GM23338 (cell line): ENCODE measurements around the gene SEMA4C. TPM values are rescaled to one million over a fixed set of nuclear protein-coding genes. Genes with fewer than 3 reads are reported as not detected.

Experiments
- ATAC-seq: fragments of 200-7000 bp; cut with Tn5 transposase; 3 replicates; pipeline ENCODE4 v1.9.1; 2020
- DNase-seq: peaks from one replicate; pipeline ENCODE4 v3.0.0-alpha.2; 2015; ENCODE audit warnings: low spot score
- H2AFZ ChIP-seq: fragments of 200-600 bp; sonication (generic); 2 replicates; pipeline ENCODE4 v1.8.0; 2016; ENCODE audit warnings: antibody characterized with exemption, mild to moderate bottlenecking, moderate library complexity
- H3F3A ChIP-seq: fragments of 200-600 bp; sonication (generic); replicated peaks from 2 replicates; pipeline ENCODE4 v1.8.0; 2017; ENCODE audit warnings: antibody characterized with exemption, mixed run types, low read depth
- H3K27ac ChIP-seq: fragments of 200-600 bp; sonication (generic); 2 replicates; pipeline ENCODE4 v1.6.1; 2016; ENCODE audit warnings: low read depth
- H3K27me3 ChIP-seq: fragments of 200-600 bp; sonication (generic); 2 replicates; pipeline ENCODE4 v1.8.0; 2016; ENCODE audit warnings: mild to moderate bottlenecking, mixed run types, moderate library complexity; ENCODE audit not compliant: insufficient read depth
- H3K36me3 ChIP-seq: fragments of 200-600 bp; sonication (generic); 2 replicates; pipeline ENCODE4 v1.8.0; 2016; ENCODE audit warnings: mild to moderate bottlenecking; ENCODE audit not compliant: insufficient read depth
- H3K4me1 ChIP-seq: fragments of 200-600 bp; sonication (generic); 2 replicates; pipeline ENCODE4 v1.8.0; 2016; ENCODE audit warnings: mild to moderate bottlenecking, moderate library complexity; ENCODE audit not compliant: insufficient read depth
- H3K4me2 ChIP-seq: fragments of 200-600 bp; sonication (generic); 2 replicates; pipeline ENCODE4 v1.7.1; 2017; ENCODE audit warnings: mixed run types
- H3K4me3 ChIP-seq: fragments of 200-600 bp; sonication (generic); 2 replicates; pipeline ENCODE4 v1.6.1; 2016; ENCODE audit warnings: mixed run types
- H3K79me2 ChIP-seq: fragments of 200-600 bp; sonication (generic); replicated peaks from 2 replicates; pipeline ENCODE4 v1.8.0; 2017; ENCODE audit warnings: mild to moderate bottlenecking; ENCODE audit not compliant: insufficient read depth
- H3K9me2 ChIP-seq: fragments of 200-600 bp; sonication (generic); 2 replicates; pipeline ENCODE4 v1.8.0; 2017; ENCODE audit not compliant: insufficient read depth
- H4K20me1 ChIP-seq: fragments of 200-600 bp; sonication (generic); replicated peaks from 2 replicates; pipeline ENCODE4 v1.8.0; 2017; ENCODE audit warnings: mild to moderate bottlenecking; ENCODE audit not compliant: insufficient read depth
- H3K27ac Mint-ChIP-seq: 2 replicates; pipeline ENCODE4 v1.8.0; 2020; ENCODE audit warnings: inconsistent platforms, mild to moderate bottlenecking, moderate library complexity, mixed read lengths
- H3K27me3 Mint-ChIP-seq: 3 replicates; pipeline ENCODE4 v1.8.0; 2022; ENCODE audit warnings: low read depth, mild to moderate bottlenecking, moderate library complexity, mixed read lengths, inconsistent platforms; ENCODE audit not compliant: insufficient read depth, poor library complexity
- H3K36me3 Mint-ChIP-seq: 3 replicates; pipeline ENCODE4 v1.8.0; 2021; ENCODE audit warnings: low read depth, mild to moderate bottlenecking, inconsistent platforms, moderate library complexity, mixed read lengths
- H3K4me1 Mint-ChIP-seq: 3 replicates; pipeline ENCODE4 v1.8.0; 2020; ENCODE audit warnings: mild to moderate bottlenecking, inconsistent platforms, mixed read lengths
- H3K4me3 Mint-ChIP-seq: 3 replicates; pipeline ENCODE4 v1.8.0; 2021; ENCODE audit warnings: moderate library complexity, mild to moderate bottlenecking, inconsistent platforms, mixed read lengths
- H3K9me3 Mint-ChIP-seq: 3 replicates; pipeline ENCODE4 v1.8.0; 2020; ENCODE audit warnings: moderate library complexity, mild to moderate bottlenecking, inconsistent platforms, mixed read lengths
- CREB1 ChIP-seq: fragments of 250-450 bp; sonication (Bioruptor Pico); IDR thresholded peaks from 2 replicates; pipeline ENCODE4 v1.5.0; 2020; ENCODE audit warnings: low read depth, mild to moderate bottlenecking, moderate library complexity
- ETS1 ChIP-seq: IDR thresholded peaks from 2 replicates; pipeline ENCODE4 v1.6.1; 2016; ENCODE audit warnings: antibody characterized with exemption
- EZH2 ChIP-seq: fragments of 200-600 bp; sonication (generic); IDR thresholded peaks from one replicate; pipeline ENCODE4 v1.8.0; 2017; ENCODE audit warnings: antibody characterized with exemption, mild to moderate bottlenecking, low read depth; ENCODE audit not compliant: unreplicated experiment
- EZH2phosphoT487 ChIP-seq: fragments of 200-600 bp; sonication (generic); IDR thresholded peaks from one replicate; pipeline ENCODE4 v1.8.1; 2018; ENCODE audit warnings: antibody characterized with exemption; ENCODE audit not compliant: unreplicated experiment
- JUNB ChIP-seq: IDR thresholded peaks from one replicate; pipeline ENCODE4 v1.6.1; 2016; ENCODE audit warnings: antibody characterized with exemption; ENCODE audit not compliant: unreplicated experiment
- NANOG ChIP-seq: IDR thresholded peaks from 2 replicates; pipeline ENCODE4 v1.6.1; 2016; ENCODE audit warnings: antibody characterized with exemption, borderline replicate concordance
- POLR2AphosphoS5 ChIP-seq: IDR thresholded peaks from 2 replicates; pipeline ENCODE4 v1.6.1; 2016; ENCODE audit warnings: antibody characterized with exemption, low read depth
- REST ChIP-seq: IDR thresholded peaks from one replicate; pipeline ENCODE4 v1.6.1; 2018; ENCODE audit warnings: antibody characterized with exemption; ENCODE audit not compliant: unreplicated experiment
- ZNF114 ChIP-seq: fragments of 250-450 bp; sonication (Bioruptor Pico); IDR thresholded peaks from 2 replicates; pipeline ENCODE4 v1.5.0; 2020; ENCODE audit warnings: mild to moderate bottlenecking, moderate library complexity
- ZNF331 ChIP-seq: fragments of 250-450 bp; sonication (Bioruptor Pico); IDR thresholded peaks from 2 replicates; pipeline ENCODE4 v1.5.0; 2020; ENCODE audit warnings: low read depth, mild to moderate bottlenecking, moderate library complexity
- polyA plus RNA-seq: library from polyadenylated mRNA; unstranded; fragments of >200 nt; fragmentation: Nextera tagmentation; extraction: Ambion mirVana; gene quantifications from 2 replicates; pipeline ENCODE4 v1.2.1, GENCODE V29; 2016
- total RNA-seq: library from RNA; depleted of rRNA; stranded (reverse); fragments of >200 nt; shearing (Covaris generic); gene quantifications from 2 replicates; pipeline ENCODE4 v1.2.3, GENCODE V29; 2014

Gene SEMA4C
- total and polyA plus RNA-seq, 2 experiments from 2014 or later, result 16.8 to 80.7 TPM

GRCh38 chr2:96878796-96879544, 9.1 kb upstream of the SEMA4C start (continued):
- TF ChIP-seq REST, result no peak
- no peak for TF ChIP-seq EZH2phosphoT487
- no peak for TF ChIP-seq ZNF114
- TF ChIP-seq POLR2AphosphoS5, result no peak
- TF ChIP-seq ZNF331 (CRISPR knock-in tag), result no peak
- no peak for TF ChIP-seq CREB1 (CRISPR knock-in tag)
- TF ChIP-seq EZH2, result no peak
- TF ChIP-seq JUNB, result no peak
- TF ChIP-seq NANOG, result no peak

GRCh38 chr2:96878171-96878570, 8.3 kb upstream of the SEMA4C start:
- no peak overlapping the region for H3K4me2 ChIP-seq
- no peak for ATAC-seq
- H3K36me3 ChIP-seq, result no peaks in the 10 kb centered on the region
- H3K79me2 ChIP-seq, result no peaks in the 10 kb centered on the region
- no peak overlapping the region for H3K4me3 ChIP-seq
- no peak overlapping the region; the same call in 1 of the 2 replicates for H3K27ac Mint-ChIP-seq
- peaks cover 70% of the 10 kb centered on the region for H3K4me1 Mint-ChIP-seq
- DNase-seq, result no peak
- peaks cover 57% of the 10 kb centered on the region for H3K4me1 ChIP-seq
- H3K9me2 ChIP-seq, result no peaks in the 10 kb centered on the region
- H4K20me1 ChIP-seq, result no peaks in the 10 kb centered on the region
- H3K27me3 ChIP-seq, result no peaks in the 10 kb centered on the region
- no peak overlapping the region for H2AFZ ChIP-seq
- no peak overlapping the region for H3K4me3 Mint-ChIP-seq
- H3K9me3 Mint-ChIP-seq, result no peaks in the 10 kb centered on the region; the same call in 2 of the 3 replicates
- H3K27ac ChIP-seq, result no peak overlapping the region
- peaks cover 16% of the 10 kb centered on the region; the same call in 1 of the 2 replicates for H3F3A ChIP-seq
- peaks cover 44% of the 10 kb centered on the region for H3K27me3 Mint-ChIP-seq
- H3K36me3 Mint-ChIP-seq, result no peaks in the 10 kb centered on the region
- TF ChIP-seq REST (no peak), ETS1 (no peak), JUNB (no peak)
